ENCODE data around the gene ACTR1B.
"Not testable (repeated sequence)": the region's sequence is repeated elsewhere in the genome, so short reads cannot be mapped to it uniquely, and the experiment has no call there.

Gene ACTR1B

DNA sequence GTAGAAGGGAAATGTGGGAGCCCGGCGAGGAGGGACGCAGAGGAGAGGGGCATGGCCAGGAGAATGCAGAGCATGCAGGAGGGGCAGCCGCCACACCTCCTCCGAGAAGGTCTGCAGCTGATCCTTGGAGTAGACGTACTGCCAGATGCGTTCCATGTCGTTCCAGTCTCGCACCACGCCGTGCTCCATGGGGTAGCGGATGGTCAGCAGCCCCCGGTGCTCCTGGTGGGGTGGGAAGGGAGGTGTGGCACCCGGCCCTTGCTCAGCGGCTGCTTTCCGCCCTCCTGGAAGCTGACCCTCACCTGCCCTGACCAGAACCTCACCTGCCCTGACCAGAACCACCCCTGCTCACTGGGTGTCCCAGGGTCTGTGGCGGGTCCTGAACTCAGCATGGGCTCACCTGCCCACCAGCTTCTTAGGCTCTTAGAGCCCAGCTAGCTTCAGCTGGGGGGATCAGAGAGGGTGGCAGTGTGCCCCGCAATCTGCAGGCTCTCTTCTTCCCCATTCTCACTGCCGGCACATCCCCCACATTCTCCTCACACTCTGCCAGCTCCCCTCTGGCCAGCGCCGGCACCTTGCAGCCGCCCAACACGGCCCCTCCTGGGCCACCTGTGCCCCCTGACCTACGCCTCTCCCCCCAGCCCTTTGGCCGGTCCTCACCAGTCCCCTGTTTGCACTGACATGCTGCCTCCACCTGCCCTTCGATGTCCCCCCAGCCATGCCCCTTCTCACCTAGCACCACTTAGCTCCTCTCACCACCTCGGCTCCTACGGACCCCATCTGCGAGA lies 4.4 kb downstream of the ACTR1B start:
- in situ Hi-C loops (cut with HindIII; ENCODE audit: low sequenced_read_pairs) = no loop called here

DNA sequence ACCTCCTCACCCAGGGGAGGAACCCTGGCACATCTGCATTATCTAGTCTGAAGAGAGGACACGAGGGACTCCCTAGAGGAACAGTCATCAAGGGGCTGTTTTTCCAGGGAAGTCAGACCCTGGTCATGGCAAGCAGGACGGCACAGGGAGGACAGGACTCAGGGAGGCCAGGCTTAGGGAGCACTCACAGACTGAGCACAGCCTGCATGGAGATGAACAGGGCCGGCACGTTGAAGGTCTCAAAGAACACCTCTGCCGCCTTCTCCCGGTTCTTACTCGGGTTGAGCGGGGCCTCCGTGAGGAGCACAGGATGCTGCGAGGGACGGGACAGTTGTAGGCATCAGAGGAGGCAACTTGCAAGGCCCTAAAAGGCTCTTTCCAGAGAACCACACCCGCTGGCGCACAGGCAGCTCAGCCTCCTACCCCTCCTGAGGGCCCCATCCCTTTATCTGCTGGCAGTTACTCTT lies 5.1 kb downstream of the ACTR1B start:
- in situ Hi-C loops (cut with HindIII; ENCODE audit: low sequenced_read_pairs) = no loop called here

DNA sequence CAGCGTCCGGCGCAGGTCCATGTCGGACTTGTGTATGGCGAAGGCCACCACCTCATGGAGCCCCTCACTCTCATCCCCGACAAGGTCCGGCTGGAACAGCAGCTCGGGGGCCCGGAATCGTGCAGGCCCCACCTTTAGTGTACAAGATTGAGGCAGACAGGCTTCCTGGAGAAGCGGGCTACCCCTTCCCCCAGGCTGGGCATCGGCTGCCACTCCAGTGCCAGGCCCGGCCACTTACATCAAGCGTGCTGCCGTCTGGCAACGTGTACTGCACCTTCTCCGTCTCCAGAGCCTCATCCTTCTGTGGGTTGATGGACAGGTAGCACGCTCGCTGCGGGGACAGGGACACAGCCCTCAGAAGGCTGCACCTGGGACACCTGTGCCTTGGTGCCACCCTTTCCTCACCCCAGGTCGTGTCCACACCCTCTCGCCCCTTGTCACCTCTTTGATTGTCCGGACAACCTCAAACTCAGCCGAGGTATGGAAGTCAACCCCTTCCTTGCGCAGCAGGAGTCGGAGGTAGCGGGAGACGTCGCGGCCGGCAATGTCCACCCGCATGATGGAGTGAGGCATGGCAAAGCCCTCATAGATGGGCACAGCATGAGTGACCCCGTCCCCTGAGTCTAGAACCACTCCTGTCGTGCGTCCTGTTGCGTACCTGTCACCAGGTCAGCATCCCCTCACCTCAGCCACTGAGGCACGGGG lies 5.7 kb downstream of the ACTR1B start:
- in situ Hi-C loops (cut with HindIII; ENCODE audit: low sequenced_read_pairs) = no loop called here

DNA sequence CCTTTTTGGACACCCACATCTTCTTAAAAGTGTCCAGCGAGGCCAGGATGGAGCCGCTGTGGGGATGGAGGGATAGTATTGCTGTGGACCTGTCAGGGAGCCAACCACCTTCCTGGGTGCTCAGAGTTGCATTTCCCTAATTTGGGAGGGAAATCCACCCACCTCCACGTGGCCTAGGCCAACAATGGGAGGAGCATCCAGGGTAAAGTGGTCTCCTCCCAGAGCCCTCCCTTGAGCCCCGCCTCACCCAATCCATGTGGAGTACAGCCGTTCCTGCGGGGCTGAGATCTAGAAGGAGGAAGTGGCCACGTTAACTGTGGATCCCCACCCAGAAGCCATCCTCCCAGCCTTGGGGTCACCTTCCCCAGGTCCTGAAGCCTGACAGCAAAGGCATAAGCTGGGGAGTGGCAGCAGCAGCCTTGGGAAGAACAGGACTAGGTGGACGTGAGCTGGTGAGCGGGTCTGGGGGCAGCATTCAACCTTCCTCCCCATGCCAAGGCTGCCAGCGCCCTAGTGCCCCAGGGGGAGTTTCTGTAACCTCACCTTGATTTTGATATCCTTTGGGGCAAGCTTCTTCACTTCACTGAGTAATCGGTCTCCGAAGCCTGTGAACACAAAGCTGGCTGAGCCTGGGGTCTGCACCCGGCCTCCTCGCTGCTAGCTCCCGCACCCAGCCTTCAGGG lies 6.8 kb downstream of the ACTR1B start:
- in situ Hi-C loops (cut with HindIII; ENCODE audit: low sequenced_read_pairs) = no loop called here

DNA sequence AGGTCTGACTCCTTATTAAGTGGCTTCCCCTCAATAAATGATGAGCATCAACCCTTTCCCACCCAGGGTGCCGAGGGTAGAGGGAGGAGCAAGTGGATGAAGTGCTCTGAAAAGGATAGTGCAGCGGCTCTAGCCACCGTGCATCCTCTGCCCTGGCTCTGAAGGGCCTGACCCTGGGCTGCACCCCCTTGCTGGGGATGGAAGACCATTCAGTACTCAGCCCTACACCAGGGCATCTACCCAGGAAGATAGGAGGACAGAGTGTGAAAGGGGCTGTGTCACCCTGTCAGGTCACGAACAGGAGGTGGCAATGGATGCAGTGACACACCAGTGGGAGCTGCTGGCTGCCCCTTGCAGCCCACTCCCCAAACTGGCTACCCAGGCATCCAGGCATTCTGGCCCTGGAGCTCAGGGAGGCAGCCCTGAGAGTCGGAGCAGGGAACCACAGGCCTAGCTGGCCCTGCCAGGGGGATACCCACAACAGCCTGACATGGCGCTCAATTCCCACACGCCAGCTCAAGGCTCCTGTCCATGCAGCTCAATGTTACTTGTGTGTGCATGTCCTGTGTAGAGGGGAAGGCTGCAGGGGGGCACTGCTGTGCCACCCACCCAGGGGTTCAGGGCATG lies 7.6 kb downstream of the ACTR1B start:
- in situ Hi-C loops (cut with HindIII; ENCODE audit: low sequenced_read_pairs) = no loop called here

- in situ Hi-C loops (cut with HindIII; ENCODE audit: low sequenced_read_pairs) = no loop called here
Measured at GRCh38 chr2:97654791-97655190, 9.1 kb downstream of the ACTR1B start.

DNA sequence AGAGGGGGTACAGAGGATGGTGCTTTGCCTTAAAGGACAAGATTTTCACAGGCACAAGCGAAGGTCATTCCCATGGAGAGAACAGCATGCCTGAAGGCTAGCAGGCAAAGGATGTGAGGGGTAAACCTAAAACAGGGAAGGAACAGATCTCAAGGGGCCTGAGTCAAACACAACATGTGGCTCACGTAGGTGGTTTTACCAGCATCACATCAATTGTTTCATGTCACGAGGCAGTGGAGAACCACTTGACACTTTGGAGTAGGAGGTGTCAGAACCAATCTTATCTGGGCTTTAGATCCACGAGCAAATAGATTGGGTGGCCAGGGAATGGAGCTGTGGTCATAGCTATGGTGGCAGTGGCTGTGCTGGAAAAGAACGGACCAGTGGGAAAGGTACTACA lies 9.5 kb downstream of the ACTR1B start:
- in situ Hi-C loops (cut with HindIII; ENCODE audit: low sequenced_read_pairs) = no loop called here

- in situ Hi-C loops (cut with HindIII; ENCODE audit: low sequenced_read_pairs) = no loop called here
Measured at GRCh38 chr2:97653874-97654273, 10.0 kb downstream of the ACTR1B start.

DNA sequence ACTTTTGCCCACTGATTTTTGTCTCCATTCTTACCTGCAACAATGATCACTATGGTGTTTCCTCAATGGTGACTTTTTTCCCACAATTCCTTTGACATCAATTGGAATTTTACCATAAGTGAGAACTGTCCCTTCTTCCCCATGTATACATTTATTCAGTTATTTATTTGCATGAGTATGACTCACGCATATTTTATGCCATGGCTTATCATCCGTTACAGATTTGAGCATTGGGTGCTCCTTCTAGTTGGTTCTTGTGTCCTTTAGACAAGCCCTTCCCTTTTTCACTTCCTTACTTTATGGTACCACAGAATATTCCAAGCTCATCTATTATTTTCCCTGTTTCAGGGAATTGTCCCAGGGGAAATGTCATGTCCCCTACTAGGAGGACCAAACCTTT lies 10.4 kb downstream of the ACTR1B start:
- in situ Hi-C loops (cut with HindIII; ENCODE audit: low sequenced_read_pairs) = no loop called here

- in situ Hi-C loops (cut with HindIII; ENCODE audit: low sequenced_read_pairs) = no loop called here
Measured at GRCh38 chr2:97651114-97651513, 12.7 kb downstream of the ACTR1B start.

DNA sequence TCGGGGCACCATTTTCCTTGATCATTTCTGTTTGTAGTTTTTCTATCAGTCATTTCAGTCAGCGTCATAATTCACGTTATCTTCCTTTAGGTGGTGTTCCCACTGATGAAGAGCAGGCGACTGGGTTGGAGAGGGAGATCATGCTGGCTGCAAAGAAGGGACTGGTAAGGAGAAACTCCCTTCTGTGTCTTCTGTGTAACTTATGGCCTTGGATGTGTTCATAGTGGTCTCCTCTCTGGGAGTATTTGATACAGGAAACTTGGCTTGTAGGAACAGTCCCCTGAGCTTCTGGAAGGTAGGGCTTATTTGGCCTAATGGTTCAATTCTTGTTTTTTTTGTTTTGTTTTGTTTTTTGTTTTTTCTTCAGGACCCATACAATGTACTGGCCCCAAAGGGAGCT lies 16.9 kb downstream of the ACTR1B start:
- in situ Hi-C loops (cut with HindIII; ENCODE audit: low sequenced_read_pairs) = no loop called here

GRCh38 chr2:97645695-97646629 lies 17.9 kb downstream of the ACTR1B start, which contains the start of gene COX5B:
Gene COX5B (plus strand): TSS chr2:97646062. CDS start chr2:97646087, 25 bp downstream.
- in situ Hi-C loops (cut with HindIII; ENCODE audit: low sequenced_read_pairs) = no loop called here

- in situ Hi-C loops (cut with HindIII; ENCODE audit: low sequenced_read_pairs) = no loop called here
Measured at GRCh38 chr2:97645112-97645694, 18.6 kb downstream of the ACTR1B start.

DNA sequence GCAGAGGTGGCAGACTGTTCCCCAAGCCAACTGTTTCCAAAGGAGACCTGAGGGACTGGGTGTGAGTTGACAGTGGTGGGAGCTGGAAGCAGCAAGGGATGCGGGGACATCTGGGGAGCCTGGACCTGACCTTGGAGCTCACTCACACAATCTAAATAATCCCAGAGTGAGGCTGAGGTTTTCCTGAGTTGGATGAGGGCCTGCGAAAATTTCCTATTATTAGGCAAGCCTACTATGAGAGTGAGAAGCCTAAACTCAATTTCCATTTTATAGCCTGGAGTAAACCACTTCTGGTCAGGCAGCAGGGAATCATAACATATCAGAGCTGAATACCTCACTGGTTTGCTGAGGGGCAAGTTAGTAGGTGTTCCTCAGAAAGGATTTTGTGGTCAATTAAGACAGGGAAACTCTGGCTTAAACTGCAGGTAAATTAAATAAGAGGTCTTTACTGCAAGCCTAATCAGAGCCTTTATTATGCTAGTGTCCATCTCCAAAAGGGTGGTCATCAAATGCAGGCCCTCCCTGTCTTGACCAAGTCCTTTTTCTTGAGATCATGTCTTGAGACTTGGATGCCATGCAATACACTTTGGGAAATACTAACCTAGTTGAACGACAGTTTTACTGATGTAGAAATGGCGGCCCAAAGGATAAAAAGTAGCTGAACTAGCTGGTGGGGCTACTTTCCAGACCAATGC lies 19.7 kb downstream of the ACTR1B start:
- in situ Hi-C loops (cut with HindIII; ENCODE audit: low sequenced_read_pairs) = no loop called here

DNA sequence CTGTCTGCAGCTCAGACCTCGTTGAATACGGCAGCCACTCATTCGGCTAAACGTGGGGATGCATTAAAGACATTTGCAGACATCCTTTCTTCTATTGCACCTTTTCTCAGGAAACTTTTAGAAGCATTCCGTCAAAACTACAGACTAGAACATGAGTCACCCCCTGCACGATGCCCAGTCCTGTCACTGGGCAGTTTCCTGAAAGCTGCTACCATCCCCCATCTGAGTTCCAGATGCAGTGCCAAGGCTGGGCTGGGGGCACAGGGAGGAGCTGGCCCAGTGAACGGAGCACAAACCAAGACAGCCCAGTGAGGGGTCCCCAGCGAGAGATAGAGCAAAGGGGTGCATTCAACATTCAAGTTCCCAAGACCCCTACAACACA lies 37.8 kb downstream of the ACTR1B start:
- in situ Hi-C loops (cut with HindIII; ENCODE audit: low sequenced_read_pairs) = not testable (repeated sequence)

DNA sequence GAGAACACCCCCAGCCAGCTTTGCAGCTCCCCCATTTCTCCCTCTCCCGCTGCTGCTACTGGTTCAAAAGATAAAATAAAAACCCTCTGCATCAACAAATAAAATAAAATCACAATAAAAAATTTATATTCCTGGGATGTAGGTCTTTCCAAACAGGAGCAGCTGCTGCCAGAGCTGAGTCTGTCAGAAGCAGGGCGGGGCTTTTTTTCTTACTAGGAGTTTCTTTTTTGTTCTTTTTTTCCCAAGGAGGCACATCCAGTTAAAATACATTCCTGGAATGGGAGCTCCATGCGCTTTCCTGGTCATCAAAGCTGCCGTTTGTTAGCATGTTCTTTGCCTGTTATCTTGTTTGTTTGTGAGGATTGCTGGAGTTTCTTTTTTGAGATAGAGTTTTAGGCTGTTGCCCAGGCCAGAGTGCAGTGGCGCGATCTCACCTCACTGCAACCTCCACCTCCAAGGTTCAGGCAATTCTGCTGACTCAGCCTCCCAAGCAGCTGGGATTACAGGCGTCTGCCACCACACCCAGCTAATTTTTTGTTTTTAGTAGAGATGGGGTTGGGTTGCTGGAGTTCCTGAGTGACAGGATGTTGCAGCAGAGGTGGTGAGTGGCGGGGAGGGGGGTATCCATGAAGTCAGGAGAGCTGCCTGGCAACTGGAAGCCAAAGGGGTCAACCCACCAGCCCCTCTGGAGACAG lies 38.3 kb downstream of the ACTR1B start:
- in situ Hi-C loops (cut with HindIII; ENCODE audit: low sequenced_read_pairs) = not testable (repeated sequence)

DNA sequence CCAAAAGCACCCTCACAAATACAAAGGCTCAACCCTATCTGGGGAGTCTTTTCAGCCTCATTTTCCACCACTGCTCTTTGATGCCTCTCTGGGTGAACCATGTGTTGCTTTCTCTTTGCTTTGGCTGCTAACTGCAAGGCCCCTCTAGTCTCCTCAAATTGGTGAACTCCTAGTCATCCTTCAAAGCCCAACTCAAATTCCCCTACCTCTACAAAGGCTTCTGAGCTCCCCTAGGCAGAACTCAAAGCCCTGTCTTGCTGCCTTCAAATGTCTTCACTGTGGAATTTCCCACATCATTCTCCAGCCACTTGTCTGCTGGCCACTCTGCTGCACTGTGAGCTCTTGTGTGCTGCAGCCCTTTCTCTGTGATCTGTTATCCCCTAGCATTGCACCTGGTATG lies 40.9 kb downstream of the ACTR1B start:
- in situ Hi-C loops (cut with HindIII; ENCODE audit: low sequenced_read_pairs) = not testable (repeated sequence)

GRCh38 chr2:97620492-97620891 lies 43.4 kb downstream of the ACTR1B start:
- in situ Hi-C loops (cut with HindIII; ENCODE audit: low sequenced_read_pairs) = not testable (repeated sequence)
